ENCODE measurements around the gene ADCY5. TPM values are rescaled to one million over a fixed set of nuclear protein-coding genes. Genes with fewer than 3 reads are reported as not detected.
A peak's percentile ranks its signal among the peaks of the same experiment; 100 is the strongest.

The ADCY5 gene
- total RNA-seq (2021) (0.24 TPM in 1 of 2 replicates, not detected in the other), Bru-seq, nascent RNA (percentile 15 among the genes with signal in this experiment), BruChase-seq, experiment 1, labeled RNA remaining after a 2-hour chase (percentile 7 among the genes with signal in this experiment), BruChase-seq, experiment 2, labeled RNA remaining after a 6-hour chase (percentile 10 among the genes with signal in this experiment)
- long read RNA-seq, result 0 reads

DNA sequence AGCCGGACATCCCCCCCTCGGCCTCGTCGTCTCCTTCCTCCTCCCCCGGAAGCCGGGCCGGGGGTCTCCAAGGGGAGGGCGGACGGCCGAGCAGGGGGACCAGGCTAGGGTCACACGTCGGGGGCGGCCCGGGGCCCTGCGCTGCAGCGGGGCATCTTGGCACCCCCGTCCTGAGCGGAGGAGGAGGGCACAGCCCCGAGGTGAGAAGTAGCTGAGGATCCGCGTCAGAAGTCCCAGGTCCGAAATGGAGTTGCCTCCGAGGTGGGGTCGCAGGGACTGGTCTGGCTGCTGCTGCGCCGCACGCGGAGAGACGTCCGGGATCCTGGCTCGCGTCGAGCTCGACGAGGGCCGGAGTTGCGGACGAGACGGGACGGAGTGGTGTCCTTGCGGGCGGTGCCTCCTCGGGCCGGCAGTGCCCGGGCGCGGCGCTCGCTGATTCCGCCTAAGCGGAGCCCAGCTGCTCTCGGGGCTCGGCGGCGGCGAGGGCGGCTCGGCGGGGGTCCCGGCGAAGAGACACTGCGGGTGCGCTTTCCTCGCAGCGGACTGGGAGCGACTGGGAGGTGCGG, at the start of gene ADCY5:
TSS of gene ADCY5 (minus strand) at position 555 of the 566 bp plus-strand sequence. CDS start at position 10, 545 bp downstream.
- no peak within 1 kb of the TSS for H3K4me3 ChIP-seq
- H3K9me2 ChIP-seq (ENCODE audit: insufficient read depth), result no peaks in the 10 kb centered on the region
- H3K27ac ChIP-seq, result no peak within 1 kb of the TSS
- no peak within 1 kb of the TSS for H2AFZ ChIP-seq
- intact Hi-C loops (cut with micrococcal nuclease; ENCODE audit: unreplicated experiment), result no loop called here
- H4K20me1 ChIP-seq (ENCODE audit: insufficient read depth), result no peaks in the 10 kb centered on the region
- TF ChIP-seq CTCF (conservative IDR thresholded peaks at IDR 0.05) (no peak), EZH2 (IDR thresholded peaks at IDR 0.05; ENCODE audit: low read depth) (no peak)
- H3K4me1 ChIP-seq (replicated peaks; ENCODE audit: insufficient read depth), result 0 out of 2 replicates have a peak, but pooled peaks cover 8% of the 10 kb centered on the region
- BruUV-seq (replicated peaks), result no TSS peak
- H3K4me2 ChIP-seq, result no peak within 1 kb of the TSS
- no peaks in the 10 kb centered on the region for H3K79me2 ChIP-seq (ENCODE audit: low read depth)
- no peaks in the 10 kb centered on the region for H3K36me3 ChIP-seq (ENCODE audit: low read depth)
- H3K9me3 ChIP-seq (ENCODE audit: insufficient read depth, low read depth), result no peaks in the 10 kb centered on the region
- DNase-seq, result no peak
- no peaks in the 10 kb centered on the region for H3F3A ChIP-seq (ENCODE audit: insufficient read depth, low read depth)
- H3K27me3 ChIP-seq (ENCODE audit: insufficient read depth, low read depth), result no peaks in the 10 kb centered on the region
- POLR2A ChIA-PET (ENCODE audit: unreplicated experiment), result no interaction called here
- CTCF ChIA-PET, result no interaction called here

GRCh38 chr3:123493912-123494311, 45.0 kb upstream of the ADCY5 start:
- Histone ChIP-seq H3K27me3 (ENCODE audit: insufficient read depth, low read depth) (no peaks in the 10 kb centered on the region), H3K4me3 (no peak overlapping the region), H3K9me2 (ENCODE audit: insufficient read depth) (no peaks in the 10 kb centered on the region), H3K9me3 (ENCODE audit: insufficient read depth, low read depth) (no peaks in the 10 kb centered on the region), H2AFZ (no peak overlapping the region), H3F3A (ENCODE audit: insufficient read depth, low read depth) (peaks cover 3% of the 10 kb centered on the region; the same call in 1 of the 2 replicates), H3K27ac (no peak overlapping the region), H4K20me1 (ENCODE audit: insufficient read depth) (no peaks in the 10 kb centered on the region; the same call in 1 of the 2 replicates), H3K79me2 (ENCODE audit: low read depth) (no peaks in the 10 kb centered on the region), H3K36me3 (ENCODE audit: low read depth) (no peaks in the 10 kb centered on the region; the same call in none of the 2 replicates), H3K4me1 (replicated peaks; ENCODE audit: insufficient read depth) (no peaks in the 10 kb centered on the region), H3K4me2 (no peak overlapping the region)
- DNase-seq, result no peak
- no TSS peak for BruUV-seq (replicated peaks)
- intact Hi-C loops (cut with micrococcal nuclease; ENCODE audit: unreplicated experiment), result no loop called here
- TF ChIP-seq CTCF (conservative IDR thresholded peaks at IDR 0.05) (no peak), EZH2 (IDR thresholded peaks at IDR 0.05; ENCODE audit: low read depth) (no peak)
- CTCF ChIA-PET, result no interaction called here
- POLR2A ChIA-PET (ENCODE audit: unreplicated experiment), result no interaction called here

GRCh38 chr3:123491966-123492587, 43.2 kb upstream of the ADCY5 start:
- no peaks in the 10 kb centered on the region; the same call in 1 of the 2 replicates for H3K36me3 ChIP-seq (ENCODE audit: low read depth)
- H4K20me1 ChIP-seq (ENCODE audit: insufficient read depth), result no peaks in the 10 kb centered on the region; the same call in 1 of the 2 replicates
- POLR2A ChIA-PET (ENCODE audit: unreplicated experiment), result no interaction called here
- no peak overlapping the region for H2AFZ ChIP-seq
- H3K4me2 ChIP-seq, result no peak overlapping the region
- H3F3A ChIP-seq (ENCODE audit: insufficient read depth, low read depth), result peaks cover 3% of the 10 kb centered on the region; the same call in 1 of the 2 replicates
- H3K79me2 ChIP-seq (ENCODE audit: low read depth), result no peaks in the 10 kb centered on the region
- no peaks in the 10 kb centered on the region for H3K9me3 ChIP-seq (ENCODE audit: insufficient read depth, low read depth)
- no peak for DNase-seq
- CTCF ChIA-PET, result no interaction called here
- H3K4me1 ChIP-seq (replicated peaks; ENCODE audit: insufficient read depth), result no peaks in the 10 kb centered on the region
- H3K27me3 ChIP-seq (ENCODE audit: insufficient read depth, low read depth), result no peaks in the 10 kb centered on the region
- H3K4me3 ChIP-seq, result no peak overlapping the region
- H3K27ac ChIP-seq, result no peak overlapping the region
- TF ChIP-seq CTCF (conservative IDR thresholded peaks at IDR 0.05) (no peak), EZH2 (IDR thresholded peaks at IDR 0.05; ENCODE audit: low read depth) (no peak)
- BruUV-seq (replicated peaks), result no TSS peak
- intact Hi-C loops (cut with micrococcal nuclease; ENCODE audit: unreplicated experiment), result no loop called here
- no peaks in the 10 kb centered on the region for H3K9me2 ChIP-seq (ENCODE audit: insufficient read depth)
